Karpas-422 (cell line): ENCODE measurements around the gene KARS1. TPM values are rescaled to one million over a fixed set of nuclear protein-coding genes. Genes with fewer than 3 reads are reported as not detected.

Experiments
- DNase-seq: peaks from one replicate; pipeline ENCODE4 v3.0.0-alpha.2; 2015
- H2AFZ ChIP-seq: fragments of 200-600 bp; sonication (generic); 2 replicates; pipeline ENCODE4 v1.6.1; 2014; ENCODE audit warnings: antibody characterized with exemption, low read length, mixed read lengths
- H3K27ac ChIP-seq: fragments of 200-600 bp; sonication (generic); 2 replicates; pipeline ENCODE4 v1.5.1; 2014; ENCODE audit warnings: mild to moderate bottlenecking, low read length, moderate library complexity
- H3K27me3 ChIP-seq: fragments of 200-600 bp; sonication (generic); 2 replicates; pipeline ENCODE4 v1.6.1; 2014; ENCODE audit warnings: low read length, mixed read lengths
- H3K36me3 ChIP-seq: fragments of 200-600 bp; sonication (generic); 2 replicates; pipeline ENCODE4 v1.6.1; 2014; ENCODE audit warnings: low read length, mixed read lengths; ENCODE audit not compliant: insufficient read depth
- H3K4me1 ChIP-seq: fragments of 200-600 bp; sonication (generic); 2 replicates; pipeline ENCODE4 v1.6.1; 2014; ENCODE audit warnings: mild to moderate bottlenecking, low read length, mixed read lengths
- H3K4me2 ChIP-seq: fragments of 200-600 bp; sonication (generic); 2 replicates; pipeline ENCODE4 v1.6.1; 2014; ENCODE audit warnings: low read length, low read depth, mild to moderate bottlenecking; ENCODE audit not compliant: poor library complexity, severe bottlenecking
- H3K4me3 ChIP-seq: fragments of 200-600 bp; sonication (generic); 2 replicates; pipeline ENCODE4 v1.5.1; 2014; ENCODE audit warnings: mild to moderate bottlenecking, antibody characterized with exemption, low read length, mixed read lengths
- H3K79me2 ChIP-seq: fragments of 200-600 bp; sonication (generic); 2 replicates; pipeline ENCODE4 v1.6.1; 2014; ENCODE audit warnings: mild to moderate bottlenecking, low read length, mixed read lengths
- H3K9ac ChIP-seq: fragments of 200-600 bp; sonication (generic); 2 replicates; pipeline ENCODE4 v1.6.0; 2014; ENCODE audit warnings: low read length
- H3K9me2 ChIP-seq: fragments of 200-600 bp; sonication (generic), shearing (Covaris generic); replicated peaks from 2 replicates; pipeline ENCODE4 v1.6.0; 2014; ENCODE audit warnings: mild to moderate bottlenecking, low read length, moderate library complexity; ENCODE audit not compliant: insufficient read depth
- H3K9me3 ChIP-seq: fragments of 300-700, 200-600 bp; sonication (generic); 2 replicates; pipeline ENCODE4 v1.6.1; 2014; ENCODE audit warnings: low read length, mixed read lengths
- H4K20me1 ChIP-seq: fragments of 200-600 bp; sonication (generic); 2 replicates; pipeline ENCODE4 v1.6.1; 2014; ENCODE audit warnings: mild to moderate bottlenecking, antibody characterized with exemption, low read length, low read depth; ENCODE audit not compliant: insufficient read depth
- total RNA-seq: library from RNA; depleted of rRNA; stranded (reverse); fragments of >200 nt; shearing (Covaris generic); gene quantifications from 2 replicates; pipeline ENCODE4 v1.2.3, GENCODE V29; 2014; ENCODE audit warnings: low replicate concordance; rRNA removed

The KARS1 gene
- total RNA-seq, 1 experiment from 2014 or later, result 137 TPM

DNA sequence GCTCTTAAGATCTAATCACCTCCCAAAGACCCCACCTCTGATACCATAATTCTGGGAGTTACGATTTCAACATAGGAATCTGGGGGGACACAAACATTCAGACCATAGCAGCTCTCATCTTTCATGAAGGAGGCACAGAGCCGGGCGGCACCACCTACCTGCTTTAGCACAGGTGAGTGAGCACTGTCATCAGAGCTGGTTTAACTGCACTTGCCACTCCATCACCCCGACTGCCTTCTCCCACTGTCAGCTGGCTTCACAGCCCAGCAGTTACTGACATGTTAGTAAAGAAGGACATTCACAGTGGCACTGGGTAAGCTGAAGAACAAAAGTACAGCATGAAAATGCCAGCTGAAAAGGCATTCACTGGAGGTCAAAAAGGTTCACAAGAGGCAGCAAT, 58.7 kb downstream of the KARS1 start:
- Histone ChIP-seq H3K9me3 (no peaks in the 10 kb centered on the region), H3K4me3 (no peak overlapping the region), H3K27me3 (no peaks in the 10 kb centered on the region), H3K79me2 (no peaks in the 10 kb centered on the region), H2AFZ (no peak overlapping the region), H3K9ac (no peak overlapping the region), H3K4me1 (peaks cover 7% of the 10 kb centered on the region), H4K20me1 (no peaks in the 10 kb centered on the region), H3K36me3 (no peaks in the 10 kb centered on the region), H3K27ac (no peak overlapping the region), H3K9me2 (no peaks in the 10 kb centered on the region), H3K4me2 (no peak overlapping the region)
- DNase-seq, result no peak

DNA sequence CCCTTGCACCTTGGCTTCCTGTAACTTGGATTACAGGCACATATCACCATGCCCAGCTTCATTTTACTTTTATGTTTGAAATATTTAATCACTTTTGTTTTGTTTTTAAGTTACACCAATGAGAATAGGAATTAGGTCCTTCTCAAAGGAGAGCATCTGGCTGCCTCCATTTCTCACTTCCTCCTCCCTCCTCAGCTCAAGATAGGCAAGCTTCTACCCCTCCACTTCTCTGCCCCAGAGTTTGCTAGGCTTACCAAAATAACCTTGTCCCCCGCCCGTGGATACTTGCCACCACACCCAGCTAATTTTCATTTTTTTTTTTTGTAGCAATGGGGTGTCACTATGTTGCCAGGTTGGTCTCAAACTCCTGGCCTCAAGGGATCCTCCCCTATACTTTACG, 63.4 kb downstream of the KARS1 start:
- Histone ChIP-seq H2AFZ (no peak overlapping the region), H3K9me3 (no peaks in the 10 kb centered on the region), H3K27me3 (no peaks in the 10 kb centered on the region), H3K4me3 (no peak overlapping the region), H3K79me2 (no peaks in the 10 kb centered on the region), H4K20me1 (no peaks in the 10 kb centered on the region), H3K36me3 (peaks cover 3% of the 10 kb centered on the region; the same call in 1 of the 2 replicates), H3K27ac (no peak overlapping the region), H3K9ac (no peak overlapping the region), H3K4me1 (peaks cover 7% of the 10 kb centered on the region), H3K4me2 (no peak overlapping the region), H3K9me2 (no peaks in the 10 kb centered on the region)
- no peak for DNase-seq

DNA sequence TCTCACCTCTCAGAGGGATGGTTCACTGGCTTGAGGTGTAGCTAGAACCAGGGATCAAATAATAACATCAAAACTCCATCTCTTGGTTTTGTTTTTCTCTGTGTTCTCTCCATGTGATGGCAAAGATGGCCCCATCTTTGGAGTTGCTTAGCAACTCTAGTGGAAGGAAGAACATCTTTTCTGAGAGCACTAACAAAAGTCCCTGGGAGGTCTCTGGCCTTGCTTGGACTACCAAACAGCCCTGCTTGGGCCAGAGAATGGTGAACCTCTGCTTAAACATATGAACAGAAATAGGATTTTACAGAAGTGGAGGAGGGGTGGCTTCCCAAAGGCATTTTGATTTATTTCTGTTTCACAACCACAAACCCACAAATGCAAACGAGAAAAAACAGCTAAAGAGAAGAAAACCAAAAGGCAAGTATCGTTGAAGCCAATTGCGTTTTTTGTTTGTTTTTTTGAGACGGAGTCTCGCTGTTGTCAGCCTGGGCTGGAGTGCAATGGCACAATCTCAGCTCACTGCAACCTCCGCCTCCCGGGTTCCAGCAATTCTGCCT, 68.1 kb downstream of the KARS1 start:
- Histone ChIP-seq H3K27ac (no peak overlapping the region), H4K20me1 (no peaks in the 10 kb centered on the region)

DNA sequence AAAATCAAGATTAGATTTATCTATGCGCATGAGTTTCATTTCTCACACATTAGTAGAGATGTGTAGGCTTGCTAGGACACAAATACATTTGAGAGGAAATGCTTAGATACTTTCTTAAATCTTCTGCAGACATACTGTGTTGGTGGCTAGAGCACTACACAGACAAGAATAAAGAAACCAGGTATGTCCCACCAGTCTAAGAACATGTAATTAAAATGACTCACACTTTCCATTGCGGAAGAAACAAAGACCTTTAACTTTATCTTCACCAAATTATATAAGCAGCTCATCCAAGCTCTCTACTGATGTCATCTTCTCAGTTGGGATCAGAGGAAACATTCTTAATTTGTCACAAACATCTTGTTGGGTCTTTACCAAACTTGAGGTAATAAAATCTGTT, 68.7 kb downstream of the KARS1 start:
- Histone ChIP-seq H3K9ac (no peak overlapping the region), H3K27ac (no peak overlapping the region), H4K20me1 (no peaks in the 10 kb centered on the region), H3K9me2 (no peaks in the 10 kb centered on the region), H3K27me3 (no peaks in the 10 kb centered on the region), H3K4me2 (no peak overlapping the region), H3K4me1 (peaks cover 5% of the 10 kb centered on the region; the same call in 1 of the 2 replicates), H3K4me3 (no peak overlapping the region), H2AFZ (no peak overlapping the region), H3K9me3 (no peaks in the 10 kb centered on the region), H3K36me3 (peaks cover 28% of the 10 kb centered on the region; the same call in 1 of the 2 replicates), H3K79me2 (peaks cover 21% of the 10 kb centered on the region)
- DNase-seq, result no peak

More for the DNA sequence above, 68.1 kb downstream of the KARS1 start:
- Histone ChIP-seq H3K4me3 (no peak overlapping the region), H3K9ac (no peak overlapping the region), H2AFZ (no peak overlapping the region), H3K9me3 (no peaks in the 10 kb centered on the region), H3K27me3 (no peaks in the 10 kb centered on the region), H3K9me2 (no peaks in the 10 kb centered on the region), H3K36me3 (peaks cover 22% of the 10 kb centered on the region; the same call in 1 of the 2 replicates), H3K4me2 (no peak overlapping the region), H3K4me1 (peaks cover 10% of the 10 kb centered on the region), H3K79me2 (peaks cover 15% of the 10 kb centered on the region; the same call in 1 of the 2 replicates)
- no peak for DNase-seq

DNA sequence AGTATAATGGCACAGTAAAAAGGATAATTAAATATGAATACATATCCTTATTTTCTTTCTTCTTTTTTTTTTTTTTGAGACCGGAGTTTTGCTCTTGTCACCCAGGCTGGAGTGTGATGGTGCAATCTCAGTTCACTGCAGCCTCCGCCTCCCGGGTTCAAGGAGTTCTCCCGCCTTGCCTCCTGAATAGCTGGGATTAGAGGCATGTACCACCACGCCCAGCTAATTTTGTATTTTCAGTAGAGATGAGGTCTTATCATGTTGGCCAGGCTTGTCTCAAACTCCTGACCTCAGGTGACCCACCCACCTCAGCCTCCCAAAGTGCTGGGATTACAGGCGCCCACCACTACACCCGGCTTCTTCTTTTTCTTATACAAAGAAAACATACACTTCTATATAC, 69.3 kb downstream of the KARS1 start:
- Histone ChIP-seq H3K9me2 (no peaks in the 10 kb centered on the region), H3K4me1 (peaks cover 5% of the 10 kb centered on the region; the same call in 1 of the 2 replicates), H3K27ac (no peak overlapping the region), H3K9ac (no peak overlapping the region), H3K79me2 (peaks cover 27% of the 10 kb centered on the region), H3K36me3 (peaks cover 33% of the 10 kb centered on the region; the same call in 1 of the 2 replicates), H4K20me1 (no peaks in the 10 kb centered on the region), H3K4me3 (no peak overlapping the region), H3K9me3 (no peaks in the 10 kb centered on the region), H2AFZ (no peak overlapping the region), H3K4me2 (no peak overlapping the region), H3K27me3 (no peaks in the 10 kb centered on the region)
- no peak for DNase-seq

Other genes with a start within 250 kb of the KARS1 start
- 33.5 and 64.0 TPM in 2 replicates for gene CFDP1, start 214.2 kb downstream of the KARS1 start, total RNA-seq
- gene TMEM170A, start 183.0 kb downstream of the KARS1 start, total RNA-seq, result 32.0 and 45.9 TPM in 2 replicates
- not detected in 2 replicates for gene CHST6, start 152.2 kb downstream of the KARS1 start, total RNA-seq
- 0.76 and 0.97 TPM in 2 replicates for gene CHST5, start 111.6 kb downstream of the KARS1 start, total RNA-seq
- 15.7 and 31.2 TPM in 2 replicates for gene TMEM231, start 91.4 kb downstream of the KARS1 start, total RNA-seq
- 48.8 and 88.3 TPM in 2 replicates for gene GABARAPL2, start 81.3 kb downstream of the KARS1 start, total RNA-seq
- 58.4 and 97.3 TPM in 2 replicates for gene ADAT1, start 24.4 kb downstream of the KARS1 start, total RNA-seq
- gene TERF2IP, start 108 bp upstream of the KARS1 start, total RNA-seq, result 50.2 and 72.0 TPM in 2 replicates
- not detected in 2 replicates for gene CPHXL2, start 29.3 kb upstream of the KARS1 start, total RNA-seq
- not detected in 2 replicates for gene DUXB, start 53.8 kb upstream of the KARS1 start, total RNA-seq
- not detected in 2 replicates for gene CPHXL, start 78.8 kb upstream of the KARS1 start, total RNA-seq